GM18519 (cell line): ENCODE data around the gene MYH3.

Experiments used
- ATAC-seq: cut with Tn5 transposase; IDR thresholded peaks from one replicate; pipeline ENCODE4 v1.9.1; 2021; ENCODE audit warnings: mild to moderate bottlenecking, moderate library complexity; ENCODE audit not compliant: unreplicated experiment, low FRiP score

MYH3 gene

GRCh38 chr17:10651927-10652326, 5.2 kb downstream of the MYH3 start:
- ATAC-seq: no peak

- ATAC-seq: no peak
These were observed 7.5 kb downstream of the MYH3 start for GRCh38 chr17:10649602-10650001.

DNA sequence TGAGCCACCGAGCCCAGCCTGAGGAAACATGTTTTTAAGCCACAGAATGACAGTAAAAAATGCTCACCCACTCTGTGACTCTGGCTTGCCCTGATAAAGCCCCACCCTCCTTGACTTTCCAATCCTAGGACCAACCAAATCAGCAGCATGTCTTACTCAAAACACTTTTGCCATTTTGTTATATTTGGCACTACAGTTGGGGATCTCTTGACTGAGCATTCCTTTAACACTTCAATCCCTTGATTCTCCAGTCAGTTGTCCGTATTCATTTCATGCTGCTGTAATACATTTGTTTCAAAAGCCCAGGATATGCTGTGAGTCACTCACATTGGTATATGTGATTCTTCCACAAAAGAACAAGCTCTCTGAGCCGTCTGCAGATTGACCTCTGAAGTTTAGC, 8.2 kb downstream of the MYH3 start:
- ATAC-seq: no peak

GRCh38 chr17:10648381-10648780, 8.7 kb downstream of the MYH3 start:
- ATAC-seq: no peak

DNA sequence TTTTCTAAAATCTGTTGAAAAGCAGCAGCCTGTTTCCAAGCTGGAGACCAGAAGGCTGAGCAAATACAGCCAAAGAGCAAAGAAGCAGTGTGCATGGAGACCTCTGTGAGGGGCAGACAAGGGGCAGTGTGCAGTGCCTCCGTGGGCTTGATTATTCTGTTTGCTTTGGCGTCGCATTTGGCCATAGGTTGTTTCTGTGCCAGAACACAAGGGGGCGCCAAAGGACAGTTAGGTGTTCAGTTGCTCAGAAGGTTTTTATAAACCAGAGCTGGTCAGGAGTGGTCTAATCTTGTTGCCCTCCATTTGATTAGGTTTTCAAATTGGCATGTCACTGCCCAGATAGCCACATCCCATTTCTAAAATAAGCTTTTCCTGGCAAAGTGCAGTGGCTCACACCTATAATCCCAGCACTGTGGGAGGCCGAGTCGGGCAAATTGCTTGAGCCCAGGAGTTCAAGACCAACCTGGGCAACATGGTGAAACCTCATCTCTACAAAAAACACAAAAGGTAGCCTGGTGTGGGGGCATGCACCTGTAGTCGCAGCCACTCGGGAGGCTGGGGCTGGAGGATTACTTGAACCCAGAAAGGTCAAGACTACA, 10.6 kb downstream of the MYH3 start:
- ATAC-seq: no peak

GRCh38 chr17:10640475-10640874, 16.6 kb downstream of the MYH3 start:
- no peak for ATAC-seq

DNA sequence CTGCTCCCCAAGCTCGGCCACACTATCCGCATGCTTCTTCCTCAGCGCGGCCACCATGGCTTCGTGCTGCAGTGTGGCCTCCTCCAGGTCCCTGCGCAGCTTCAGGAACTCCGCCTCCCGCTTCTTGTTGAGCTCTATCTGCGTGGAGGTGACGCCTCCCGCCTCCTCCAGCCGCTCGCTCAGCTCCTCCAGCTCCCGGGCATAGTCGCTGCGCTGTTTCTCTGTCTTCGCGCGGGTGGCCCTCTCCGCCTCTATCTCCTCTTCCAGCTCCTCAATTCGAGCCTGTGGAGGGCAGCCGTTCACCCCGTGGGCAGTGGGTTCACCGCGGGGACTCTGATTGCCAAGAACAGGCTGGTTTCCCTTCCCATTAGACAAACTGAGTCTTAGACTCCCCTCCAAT, 19.0 kb downstream of the MYH3 start:
- ATAC-seq: no peak

DNA sequence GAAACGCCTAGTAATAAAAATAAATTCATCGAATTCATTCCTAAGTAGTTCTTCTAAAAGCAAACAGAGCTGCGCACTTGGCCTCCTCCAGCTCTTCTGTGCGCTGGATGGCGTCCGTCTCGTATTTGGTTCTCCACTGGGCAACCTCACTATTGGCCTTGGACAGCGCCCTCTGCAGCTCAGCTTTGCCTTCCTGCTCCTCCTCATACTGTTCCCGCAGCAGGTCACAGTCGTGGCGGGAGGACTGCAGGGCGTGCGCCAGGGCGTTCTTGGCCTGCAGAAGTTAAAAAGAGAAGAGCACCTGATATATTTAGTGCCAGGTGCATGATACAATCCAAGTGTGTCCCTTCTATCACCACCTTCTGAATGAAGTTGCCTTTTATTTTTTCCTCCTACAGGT, 21.8 kb downstream of the MYH3 start:
- ATAC-seq: no peak

GRCh38 chr17:10633738-10634379, 23.2 kb downstream of the MYH3 start:
- peak; percentile 93 for ATAC-seq

GRCh38 chr17:10631701-10632100, 25.4 kb downstream of the MYH3 start:
- no peak for ATAC-seq

- no peak for ATAC-seq
These were observed 25.9 kb downstream of the MYH3 start for GRCh38 chr17:10631048-10631700.

DNA sequence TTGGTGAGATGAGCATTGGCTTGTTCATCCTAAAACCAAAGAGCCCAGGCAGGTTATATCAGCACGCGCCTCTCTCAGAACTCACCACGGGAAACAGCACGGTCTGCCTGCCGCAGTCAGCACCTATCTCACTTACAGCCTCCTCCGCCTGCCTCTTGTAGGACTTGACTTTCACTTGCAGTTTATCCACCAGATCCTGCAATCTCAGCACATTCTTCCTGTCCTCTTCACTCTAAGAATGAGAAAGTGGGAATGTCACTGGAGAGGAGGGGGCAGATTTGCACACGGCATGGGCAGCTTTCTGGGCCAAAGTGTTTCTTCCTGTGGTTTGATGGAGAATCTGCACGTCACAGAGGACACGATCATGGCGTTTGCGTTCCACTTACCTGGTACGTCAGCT, 27.4 kb downstream of the MYH3 start:
- no peak for ATAC-seq

DNA sequence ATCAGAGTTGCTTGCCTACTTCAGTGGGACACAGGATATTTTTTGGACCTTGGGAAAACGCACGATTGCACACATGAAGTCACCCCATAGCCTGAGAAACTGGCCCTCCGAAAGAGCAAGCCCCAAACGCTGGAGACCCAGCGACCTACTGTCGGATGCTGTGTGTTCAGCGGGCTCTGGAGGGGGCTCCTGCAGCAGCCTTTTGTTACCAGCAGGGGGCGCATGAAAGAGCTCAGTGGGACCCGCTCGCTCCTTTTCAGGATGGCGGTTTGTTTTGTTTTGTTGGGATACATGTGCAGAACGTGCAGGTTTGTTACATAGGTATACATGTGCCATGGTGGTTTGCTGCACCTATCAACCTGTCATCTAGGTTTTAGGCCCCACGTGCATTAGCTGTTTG, 28.4 kb downstream of the MYH3 start:
- ATAC-seq: no peak

- no peak for ATAC-seq
These were observed 30.7 kb downstream of the MYH3 start for GRCh38 chr17:10626390-10626789.

DNA sequence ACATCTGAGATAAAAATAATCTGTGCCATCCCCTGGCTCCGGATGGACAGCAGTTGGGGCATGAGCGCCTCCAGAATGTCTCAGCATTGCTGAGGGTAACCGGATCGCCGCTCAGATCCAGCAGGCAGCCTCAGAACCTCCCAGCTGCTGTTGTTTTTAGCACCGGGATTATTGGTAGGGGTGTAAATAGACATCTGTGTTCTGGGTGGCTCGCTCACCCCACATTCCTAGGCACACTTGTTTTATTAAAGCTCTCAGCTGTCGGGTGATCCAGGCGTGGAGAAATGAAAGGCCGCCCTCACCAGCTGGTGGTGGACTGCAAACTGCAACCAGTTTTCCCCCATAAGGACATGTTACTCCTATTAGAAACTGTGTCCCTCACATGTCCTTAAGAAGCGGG, 32.1 kb downstream of the MYH3 start:
- ATAC-seq: no peak

GRCh38 chr17:10623737-10624338, 33.3 kb downstream of the MYH3 start:
- no peak for ATAC-seq

DNA sequence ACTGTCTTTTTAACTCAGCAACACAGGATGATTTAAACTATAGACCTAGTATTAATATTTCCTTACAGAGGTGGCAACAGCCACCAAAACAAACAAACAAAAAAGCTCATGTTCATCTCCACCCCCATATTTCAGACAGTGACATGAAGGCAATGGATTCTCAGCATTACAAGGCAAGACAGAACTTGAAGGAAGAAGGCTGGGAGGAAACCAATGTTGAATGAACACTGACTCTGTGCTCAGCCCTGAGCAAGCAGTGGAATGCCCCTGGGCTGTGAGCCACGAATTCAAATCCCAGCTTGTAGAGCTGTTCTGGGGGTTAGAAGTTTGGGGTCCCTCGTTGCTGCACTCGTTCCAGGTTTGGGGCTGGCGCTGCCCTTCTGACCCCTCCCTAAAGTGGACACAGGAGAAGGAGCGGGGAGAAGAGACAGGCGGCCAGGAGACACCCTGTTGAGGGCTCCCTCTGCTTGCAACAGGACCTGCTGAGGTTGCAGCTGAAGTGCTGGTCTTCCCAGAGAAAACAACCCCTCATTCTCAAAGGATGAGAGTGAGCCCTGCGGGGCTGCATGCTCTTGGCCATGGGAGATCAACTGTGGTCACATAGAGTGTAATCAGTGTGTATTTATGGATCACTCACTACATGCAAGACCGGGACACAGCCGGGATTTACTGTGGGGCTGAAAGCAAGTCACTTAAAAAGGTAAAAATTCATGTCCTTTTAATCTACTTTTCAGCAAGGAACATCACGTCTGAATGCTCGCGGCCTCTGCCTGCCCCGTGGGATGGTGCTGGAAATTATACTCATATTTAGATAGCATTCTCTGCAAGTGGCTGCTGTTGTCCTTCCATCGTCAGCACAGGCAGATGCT, 34.3 kb downstream of the MYH3 start:
- no peak for ATAC-seq

DNA sequence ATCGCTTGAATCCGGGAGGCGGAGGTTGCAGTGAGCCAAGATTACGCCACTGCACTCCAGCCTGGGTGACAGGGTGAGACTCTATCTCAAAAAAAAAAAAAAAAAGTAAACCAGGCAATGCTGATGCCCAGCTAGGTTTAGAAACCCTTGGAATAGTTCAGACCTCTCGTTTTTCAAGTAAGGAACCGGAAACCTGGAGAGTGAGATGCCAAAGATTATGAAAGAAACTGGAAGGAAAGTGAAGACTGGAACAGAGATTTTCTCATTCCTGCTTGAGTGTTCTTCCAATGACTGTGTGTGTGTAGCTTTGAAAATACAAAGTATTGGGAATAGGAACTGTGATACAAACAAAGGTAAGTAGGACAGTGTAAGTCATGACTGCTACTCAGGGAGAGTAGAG, 35.7 kb downstream of the MYH3 start:
- no peak for ATAC-seq

- ATAC-seq: no peak
These were observed 36.3 kb downstream of the MYH3 start for GRCh38 chr17:10620823-10621222.

DNA sequence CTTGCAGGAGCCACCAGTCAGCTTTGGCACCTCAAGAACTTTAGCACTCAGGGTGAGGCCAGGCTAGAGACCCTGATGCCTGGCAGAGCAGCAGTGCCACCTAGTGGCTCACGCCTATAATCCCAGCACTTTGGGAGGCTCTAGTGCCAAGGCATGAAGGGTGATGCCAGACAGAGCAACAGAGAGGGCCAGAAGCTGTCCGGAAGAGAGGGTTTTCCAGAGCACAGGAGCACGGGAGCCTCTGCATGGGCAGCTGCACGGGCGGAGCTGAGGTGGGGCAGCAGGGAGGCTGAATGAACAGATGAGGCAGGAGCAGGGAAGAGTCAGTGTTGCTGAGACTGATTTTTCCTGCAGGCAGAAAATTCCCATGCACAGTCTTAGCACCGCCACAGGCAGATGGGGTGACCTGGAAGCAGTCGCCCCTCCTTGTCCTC, 38.9 kb downstream of the MYH3 start:
- ATAC-seq: peak; percentile 87

GRCh38 chr17:10617120-10617505, 40.0 kb downstream of the MYH3 start:
- ATAC-seq: no peak
